Tibial artery (tissue), 4 donors: Measurements from ENCODE around the gene SKIL.

ENCODE experiments used
- DNase-seq, 2 donors: peaks; one replicate each; pipeline ENCODE4 v3.0.0-alpha.2; 2019
- H3K27ac ChIP-seq, 2 donors: fragments of 200-600 bp; sonication (generic) in 1 of 2; 1 replicate in 1 of 2; 2 replicates in 1 of 2; pipeline ENCODE4 v1.5.1; 2018 to 2019; ENCODE audit warnings: mild to moderate bottlenecking in 1 of 2
- H3K27me3 ChIP-seq, 2 donors: fragments of 200-600 bp; sonication (generic) in 1 of 2; one replicate each; pipeline versions ENCODE4 v1.5.1 to v1.6.0; 2016 to 2019
- H3K36me3 ChIP-seq, 3 donors: fragments of 200-600 bp; sonication (generic) in 2 of 3; one replicate each; pipeline ENCODE4 v1.5.1; 2016 to 2019; ENCODE audit warnings: mild to moderate bottlenecking in 2 of 3
- H3K4me1 ChIP-seq, 4 donors: fragments of 200-600 bp; sonication (generic) in 2 of 4; 1 replicate in 3 of 4; 2 replicates in 1 of 4; pipeline ENCODE4 v1.5.1; 2016 to 2019
- H3K4me3 ChIP-seq, 2 donors: fragments of 200-600 bp; sonication (generic) in 1 of 2; 1 replicate in 1 of 2; 2 replicates in 1 of 2; pipeline ENCODE4 v1.5.1; 2018 to 2019; ENCODE audit warnings: mild to moderate bottlenecking in 2 of 2
- H3K9me3 ChIP-seq, 3 donors: fragments of 200-600 bp; sonication (generic) in 1 of 3; one replicate each; pipeline ENCODE4 v1.5.1; 2016 to 2019
- CTCF ChIP-seq, 2 experiments: fragments of 200-600 bp in 1 of 2; fragments of 450-650 bp in 1 of 2; IDR thresholded peaks; one replicate each; pipeline ENCODE4 v1.5.1; 2017 to 2019; ENCODE audit warnings: antibody characterized with exemption in 2 of 2, mild to moderate bottlenecking in 1 of 2, moderate library complexity in 1 of 2
- intact Hi-C: fragments of 100-400 bp; cut with DNase I; formaldehyde crosslinking; loops from one replicate; pipeline ENCODE4 v1.15.0; 2023; ENCODE audit warnings: low total_unique reads

The SKIL gene

GRCh38 chr3:170346481-170347392, 10.8 kb upstream of the SKIL start:
- no peak overlapping the region for H3K27ac ChIP-seq
- no peaks in the 10 kb centered on the region for H3K4me1 ChIP-seq
- no peak for DNase-seq
- intact Hi-C loops, result no loop called here
- H3K4me3 ChIP-seq, result no peak overlapping the region
- H3K9me3 ChIP-seq, result no peaks in the 10 kb centered on the region
- no peaks in the 10 kb centered on the region for H3K36me3 ChIP-seq
- no peak for TF ChIP-seq CTCF (IDR thresholded peaks at IDR 0.05)
- H3K27me3 ChIP-seq, result no peaks in the 10 kb centered on the region

DNA sequence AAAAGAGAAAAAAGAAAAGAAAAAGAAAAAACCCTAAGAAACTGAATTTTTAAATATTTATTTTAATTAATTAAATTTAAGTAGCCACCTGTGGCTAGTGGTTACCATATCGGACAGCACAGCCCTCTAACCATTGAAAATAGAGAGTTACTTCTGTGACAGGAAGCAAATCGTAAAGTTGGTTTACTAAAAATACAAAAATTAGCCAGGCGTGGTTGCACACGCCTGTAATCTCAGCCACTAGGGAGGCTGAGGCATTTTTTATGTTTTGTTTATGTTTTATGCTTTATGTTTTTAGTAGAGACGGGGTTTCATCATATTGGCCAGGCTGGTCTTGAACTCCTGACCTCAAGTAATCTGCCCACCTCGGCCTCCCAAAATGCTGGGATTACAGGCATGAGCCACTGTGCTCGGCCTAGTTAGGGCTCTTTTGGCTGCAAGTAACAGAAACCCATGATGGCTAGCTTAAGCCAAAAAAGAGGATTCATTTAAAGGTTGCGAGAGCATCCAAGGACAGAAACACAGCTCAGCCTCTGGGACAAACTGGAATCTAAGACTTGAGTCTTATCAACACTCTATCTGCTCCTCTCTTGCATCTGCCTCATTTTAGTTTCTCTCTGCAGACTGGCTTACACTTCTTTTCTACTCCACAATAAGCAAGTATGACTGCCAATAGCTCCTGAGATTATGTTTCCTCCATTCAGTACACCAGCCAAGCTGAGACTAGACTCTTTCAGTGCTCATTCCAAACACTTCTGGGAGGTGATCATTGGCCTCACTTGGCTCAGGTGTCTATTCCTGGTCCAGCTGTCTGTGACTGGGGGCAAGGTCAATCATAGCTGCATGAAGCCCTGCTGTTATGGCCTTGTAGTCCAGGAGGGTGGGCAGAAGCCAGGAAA, 6.8 kb upstream of the SKIL start:
- no peak for TF ChIP-seq CTCF (IDR thresholded peaks at IDR 0.05)
- DNase-seq, result no peak
- intact Hi-C loops, result loop anchor here (10.0 kb wide), 1 partner anchor 586 kb away; the partner anchor contains the start of genes ACTRT3 and TERC
- Histone ChIP-seq H3K36me3 (no peaks in the 10 kb centered on the region), H3K4me3 (no peak overlapping the region), H3K27ac (no peak overlapping the region), H3K4me1 (peaks cover 0 to 5% (median 4%) of the 10 kb centered on the region in 4 donors), H3K27me3 (no peaks in the 10 kb centered on the region), H3K9me3 (no peaks in the 10 kb centered on the region)

GRCh38 chr3:170352936-170353335, 4.6 kb upstream of the SKIL start:
- intact Hi-C loops, result loop anchor here (10.0 kb wide), 1 partner anchor 588 kb away; the partner anchor contains the start of genes ACTRT3 and TERC
- Histone ChIP-seq H3K36me3 (no peaks in the 10 kb centered on the region), H3K9me3 (no peaks in the 10 kb centered on the region), H3K27ac (no peak overlapping the region), H3K27me3 (no peaks in the 10 kb centered on the region), H3K4me3 (no peak overlapping the region), H3K4me1 (peaks cover 0 to 9% (median 8%) of the 10 kb centered on the region in 4 donors)
- DNase-seq, result no peak
- no peak for TF ChIP-seq CTCF (IDR thresholded peaks at IDR 0.05)

GRCh38 chr3:170353485-170353884, 4.0 kb upstream of the SKIL start:
- Histone ChIP-seq H3K9me3 (no peaks in the 10 kb centered on the region), H3K36me3 (no peaks in the 10 kb centered on the region), H3K27ac (no peak overlapping the region), H3K4me3 (no peak overlapping the region), H3K4me1 (peaks cover 0 to 9% (median 8%) of the 10 kb centered on the region in 4 donors), H3K27me3 (no peaks in the 10 kb centered on the region)
- TF ChIP-seq CTCF (IDR thresholded peaks at IDR 0.05), result no peak
- no peak for DNase-seq
- intact Hi-C loops, result loop anchor here (10.0 kb wide), 1 partner anchor 589 kb away; the partner anchor contains the start of genes ACTRT3 and TERC

GRCh38 chr3:170354760-170355159, 2.8 kb upstream of the SKIL start:
- H3K27ac ChIP-seq, result no peak overlapping the region

More at GRCh38 chr3:170354760-170355159, 2.8 kb upstream of the SKIL start:
- H3K36me3 ChIP-seq, result no peaks in the 10 kb centered on the region
- H3K4me1 ChIP-seq, result peaks cover 0 to 22% (median 8%) of the 10 kb centered on the region in 4 donors
- no peak overlapping the region for H3K4me3 ChIP-seq
- no peak for TF ChIP-seq CTCF (IDR thresholded peaks at IDR 0.05)
- H3K27me3 ChIP-seq, result no peaks in the 10 kb centered on the region
- no peak for DNase-seq
- H3K9me3 ChIP-seq, result no peaks in the 10 kb centered on the region
- intact Hi-C loops, result loop anchor here (5.0 to 10.0 kb wide), 2 partner anchors 172 to 590 kb away; partner anchors contain the start of genes ACTRT3, PHC3 and TERC
